K562 (cell line): ENCODE measurements around the gene HPCAL1. TPM values are rescaled to one million over a fixed set of nuclear protein-coding genes. Genes with fewer than 3 reads are reported as not detected.

Experiments used
- ATAC-seq: fragments of 200-7000 bp; cut with Tn5 transposase; 3 replicates; pipeline ENCODE4 v1.9.1; 2020; ENCODE audit warnings: moderate library complexity
- BruUV-seq: library from RNA; stranded (reverse); fragments of 400-500 nt; replicated peaks from 2 replicates; lab custom pipeline; 2021; lab: Mats Ljungman, UMichigan
- CTCF ChIA-PET: fragments of 300-600 bp; formaldehyde crosslinking; extraction: SDS; loops from one replicate; lab custom pipeline; 2021; ENCODE audit warnings: low intra/inter-chr PET ratio; lab: Yijun Ruan, JAX
- POLR2A ChIA-PET: fragments of 300-600, 350-650 bp; sonication (Branson Sonifier 250); formaldehyde crosslinking; extraction: SDS; loops from one replicate; lab custom pipeline; 2021; ENCODE audit warnings: antibody characterized with exemption, inconsistent platforms; lab: Yijun Ruan, JAX
- DNase-seq, 4 experiments: peaks; one replicate each; pipeline versions ENCODE4 v3.0.0 to v3.0.0-alpha.2; 2011 to 2018; ENCODE audit warnings: low spot score in 3 of 4, mixed read lengths in 3 of 4; ENCODE audit errors: extremely low read depth in 1 of 4
- FAIRE-seq: peaks from 2 replicates; lab custom pipeline; 2011; peaks lifted over from hg19 to GRCh38; lab: Jason Lieb, UNC
- H2AFZ ChIP-seq: 2 replicates; pipeline ENCODE4 v1.6.0; 2011; ENCODE audit warnings: low read depth, low read length, control low read depth, inconsistent platforms
- H3K27ac ChIP-seq: fragments of 200-600 bp; 3 replicates; pipeline ENCODE4 v1.8.0; 2011; ENCODE audit warnings: low read depth, mild to moderate bottlenecking, control low read depth, inconsistent platforms, low read length, moderate library complexity, mixed read lengths; ENCODE audit errors: extremely low read depth
- H3K27me3 ChIP-seq, 2 experiments: fragments of 300-600 bp in 1 of 2; 2 replicates in 1 of 2; 3 replicates in 1 of 2; pipeline versions ENCODE4 v1.6.0 to v1.8.0; 2011; ENCODE audit warnings: inconsistent platforms in 2 of 2, low read length in 2 of 2, mild to moderate bottlenecking in 1 of 2, mixed read lengths in 1 of 2, moderate library complexity in 1 of 2; ENCODE audit not compliant: control insufficient read depth in 2 of 2, insufficient read depth in 2 of 2
- H3K36me3 ChIP-seq: fragments of 300-600 bp; 3 replicates; pipeline ENCODE4 v1.8.0; 2011; ENCODE audit warnings: mild to moderate bottlenecking, low read length, inconsistent platforms; ENCODE audit not compliant: control insufficient read depth, insufficient read depth
- H3K4me1 ChIP-seq, 2 experiments: fragments of 200-600 bp in 1 of 2; replicated peaks in 1 of 2; 2 replicates in 1 of 2; 3 replicates in 1 of 2; pipeline versions ENCODE4 v1.5.1 to v1.8.0; 2011; ENCODE audit warnings: inconsistent platforms in 2 of 2, low read length in 2 of 2, mild to moderate bottlenecking in 1 of 2, mixed read lengths in 1 of 2, moderate library complexity in 1 of 2; ENCODE audit not compliant: control insufficient read depth in 2 of 2, insufficient read depth in 2 of 2
- H3K4me2 ChIP-seq: 2 replicates; pipeline ENCODE4 v1.6.1; 2011; ENCODE audit warnings: low read length, control low read depth, inconsistent platforms, mixed read lengths; ENCODE audit not compliant: insufficient read depth
- H3K4me3 ChIP-seq: fragments of 200-600 bp; sonication (generic), shearing (Covaris generic); 2 replicates; pipeline ENCODE4 v1.5.1; 2016; ENCODE audit warnings: control low read depth, inconsistent platforms
- H3K79me2 ChIP-seq: fragments of 200-600 bp; 3 replicates; pipeline ENCODE4 v1.8.0; 2011; ENCODE audit warnings: low read length, inconsistent platforms; ENCODE audit not compliant: control insufficient read depth, insufficient read depth
- H3K9ac ChIP-seq, 2 experiments: 2 replicates each; pipeline versions ENCODE4 v1.6.0 to v1.6.1; 2011; ENCODE audit warnings: low read depth in 2 of 2, low read length in 2 of 2, control low read depth in 1 of 2, inconsistent platforms in 1 of 2, mild to moderate bottlenecking in 1 of 2, mixed read lengths in 1 of 2; ENCODE audit not compliant: insufficient read depth in 1 of 2
- H3K9me1 ChIP-seq: one replicate; pipeline ENCODE4 v1.6.0; 2011; ENCODE audit warnings: inconsistent platforms, mild to moderate bottlenecking, low read length, moderate library complexity; ENCODE audit not compliant: control insufficient read depth, insufficient read depth
- H3K9me3 ChIP-seq: replicated peaks from 2 replicates; pipeline ENCODE4 v1.5.1; 2011; ENCODE audit warnings: low read depth, low read length, inconsistent platforms; ENCODE audit not compliant: control insufficient read depth, insufficient read depth
- H4K20me1 ChIP-seq: replicated peaks from 2 replicates; pipeline ENCODE4 v1.6.1; 2011; ENCODE audit warnings: low read length, inconsistent platforms, mixed read lengths; ENCODE audit not compliant: control insufficient read depth, insufficient read depth
- CXXC5 ChIP-seq: fragments of 250-450 bp; sonication (Bioruptor Pico); IDR thresholded peaks from 2 replicates; pipeline ENCODE4 v1.8.0; 2022; ENCODE audit warnings: inconsistent platforms, mild to moderate bottlenecking, moderate library complexity
- ILF3 ChIP-seq: fragments of 450-650 bp; IDR thresholded peaks from 2 replicates; pipeline ENCODE4 v1.6.1; 2018; ENCODE audit warnings: antibody characterized with exemption, mild to moderate bottlenecking, moderate library complexity, borderline replicate concordance
- LEF1 ChIP-seq: fragments of 450-650 bp; IDR thresholded peaks from 2 replicates; pipeline ENCODE4 v1.6.1; 2016; ENCODE audit warnings: mild to moderate bottlenecking
- MAFK ChIP-seq: IDR thresholded peaks from 2 replicates; pipeline ENCODE4 v1.6.1; 2011; ENCODE audit warnings: low read length, improper control_type of control experiment
- MCM2 ChIP-seq: fragments of 450-650 bp; IDR thresholded peaks from 2 replicates; pipeline ENCODE4 v1.6.1; 2017; ENCODE audit warnings: low read depth, mild to moderate bottlenecking
- NONO ChIP-seq, 2 experiments: fragments of 200-400 bp in 1 of 2; fragments of 450-650 bp in 1 of 2; formaldehyde crosslinking in 1 of 2; IDR thresholded peaks; 2 replicates each; pipeline ENCODE4 v1.6.1; 2017; ENCODE audit warnings: low read depth in 2 of 2, mild to moderate bottlenecking in 2 of 2, moderate library complexity in 2 of 2, low read length in 1 of 2
- SPI1 ChIP-seq: IDR thresholded peaks from 2 replicates; pipeline ENCODE4 v1.6.1; 2011; ENCODE audit warnings: low read depth, low read length, control low read depth, borderline replicate concordance
- SRF ChIP-seq, 2 experiments: fragments of 250-450, 450-650 bp in 1 of 2; sonication (Bioruptor Pico) in 1 of 2; sonication (generic) in 1 of 2; formaldehyde crosslinking; IDR thresholded peaks; 2 replicates each; pipeline versions ENCODE4 v1.5.0 to v1.5.1; 2020 to 2022; ENCODE audit warnings: mild to moderate bottlenecking in 1 of 2, missing genetic modification reagents in 1 of 2
- SRSF7 ChIP-seq: fragments of 200-400 bp; formaldehyde crosslinking; optimal IDR thresholded peaks from 2 replicates; pipeline ENCODE3; 2017; ENCODE audit warnings: mild to moderate bottlenecking, low read depth, low read length
- SUPT5H ChIP-seq: fragments of 450-650 bp; IDR thresholded peaks from 2 replicates; pipeline ENCODE4 v1.6.1; 2016
- WGBS: fragments of 100-300 bp; shearing (Covaris generic); methylation state at CpG from one replicate; pipeline ENCODE4 v1.1.6; 2016; ENCODE audit warnings: low coverage, mixed read lengths; ENCODE audit not compliant: insufficient coverage; ENCODE audit errors: missing lambda C conversion rate; 5-methylcytosine and 5-hydroxymethylcytosine counted together
- in situ Hi-C: fragments of 300-500 bp; cut with MboI; formaldehyde crosslinking; loops from 4 replicates; pipeline ENCODE4 v1.15.0; 2018; ENCODE audit warnings: inconsistent platforms, mixed read lengths
- intact Hi-C: fragments of 100-400 bp; cut with micrococcal nuclease; formaldehyde crosslinking; loops from 2 replicates; pipeline ENCODE4 v1.14.2; 2022
- polyA plus RNA-seq, 8 experiments: library from polyadenylated mRNA; depleted of rRNA in 4 of 8; stranded (reverse) in 5 of 8; unstranded in 3 of 8; fragments of >200 nt; fragmentation: Nextera tagmentation in 2 of 8; fragmentation: Illumina TruSeq in 1 of 8; extraction: Ambion mirVana in 2 of 8; extraction: Trizol in 1 of 8; gene quantifications; 2 replicates each; pipeline versions ENCODE4 v1.2.1 to v1.2.3, GENCODE V29; 2011 to 2014; ENCODE audit warnings: inconsistent platforms in 1 of 8, missing spikeins in 1 of 8
- total RNA-seq, 7 experiments: library from RNA; depleted of rRNA in 6 of 7; stranded (reverse); fragments of >200 nt in 6 of 7; fragmentation: Illumina TruSeq in 2 of 7; extraction: Trizol in 2 of 7; gene quantifications; 2 replicates each; pipeline versions ENCODE4 v1.2.1 to v1.2.3, GENCODE V29; 2011 to 2021; ENCODE audit warnings: low replicate concordance in 1 of 7
- TF ChIP-seq, protein P1 (sequence below), 2 experiments: IDR thresholded peaks in 1 of 2; conservative IDR thresholded peaks in 1 of 2; 2 replicates each; pipeline ENCODE4 v1.6.1; 2016; ENCODE audit warnings: low read depth in 2 of 2, mild to moderate bottlenecking in 1 of 2, missing compliant biosample characterization in 1 of 2, missing genetic modification characterization in 1 of 2, moderate library complexity in 1 of 2
- TF ChIP-seq, protein P2 (sequence below): fragments of 450-650 bp; formaldehyde crosslinking; IDR thresholded peaks from 2 replicates; pipeline ENCODE4 v1.4.0; 2020; ENCODE audit warnings: mild to moderate bottlenecking, moderate library complexity

HPCAL1 gene
- total and polyA plus RNA-seq, 9 of the 15 experiments (the other 6 are each of a cell fraction or from before 2014, with no cell fraction given) = 2.7 to 65.5 (median 23.9) TPM

DNA sequence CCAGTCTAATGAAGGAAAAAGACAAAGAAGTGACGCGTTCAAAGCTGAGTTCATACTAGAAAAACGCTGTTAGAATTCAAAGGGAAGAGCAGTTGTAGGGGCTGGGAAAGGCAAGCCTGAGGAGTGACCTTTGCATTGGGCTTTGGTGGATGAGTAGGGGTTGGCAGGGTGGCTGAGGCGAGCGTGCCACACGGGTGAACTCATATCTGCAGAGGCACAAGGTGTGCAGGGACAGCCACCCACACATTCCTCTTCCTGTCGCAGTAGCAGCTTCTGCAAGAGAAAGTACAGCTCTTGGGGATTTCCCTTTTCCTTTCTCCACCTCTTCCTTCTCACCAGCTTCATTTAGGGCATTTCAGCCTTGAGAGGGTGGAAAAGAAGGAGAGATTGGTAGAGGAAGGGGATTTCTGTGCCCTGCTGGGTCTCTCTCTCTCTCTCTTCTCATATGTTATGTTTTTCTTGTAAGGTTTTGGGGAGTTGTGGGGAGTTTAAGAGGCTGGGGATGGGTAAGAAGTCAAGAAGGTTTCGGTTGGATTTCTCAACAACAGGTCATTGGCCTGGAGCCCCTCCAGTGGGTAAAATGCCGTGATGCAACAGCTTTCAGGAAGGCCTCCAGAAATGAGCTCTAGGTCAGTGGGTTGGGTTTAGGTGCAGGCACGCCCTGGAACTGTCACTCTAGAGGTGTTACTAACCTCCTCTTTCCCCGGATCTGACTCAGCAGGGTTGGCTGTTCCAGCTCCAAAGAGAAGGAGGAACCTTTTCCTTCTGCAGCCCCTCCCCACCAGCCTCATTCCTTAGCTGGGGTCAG is 105.3 kb downstream of the HPCAL1 start:
- intact Hi-C loops (loop anchor here (2.0 kb wide), 2 partner anchors 77 to 101 kb away; no protein-coding TSS in a partner anchor), in situ Hi-C loops (loop anchor here (25.0 kb wide), 1 partner anchor 146 kb away; no protein-coding TSS in a partner anchor)
- Histone ChIP-seq H4K20me1 (no peaks in the 10 kb centered on the region), H3K79me2 (no peaks in the 10 kb centered on the region), H2AFZ (peak overlapping the region; percentile 67), H3K27ac (peak overlapping the region; percentile 81), H3K4me2 (peak overlapping the region; percentile 69), H3K27me3 (no peaks in the 10 kb centered on the region), H3K36me3 (peaks cover 17% of the 10 kb centered on the region; the same call in 2 of the 3 replicates), H3K9ac (peak overlapping the region; percentile 59 to 83; a peak in 3 of 4 replicates), H3K9me1 (no peaks in the 10 kb centered on the region), H3K4me1 (peaks cover 17 to 33% of the 10 kb centered on the region in 2 experiments; a peak in 4 of 5 replicates), H3K9me3 (0 out of 2 replicates have a peak, but pooled peaks cover 8% of the 10 kb centered on the region), H3K4me3 (no peak overlapping the region)
- FAIRE-seq = peak; percentile 100
- no TSS peak for BruUV-seq
- peak; percentile 96 for ATAC-seq
- WGBS = 15% methylated on average over 11 of the region's 11 CpGs
- CTCF ChIA-PET = interaction anchor here (0.7 to 2.5 kb wide), 5 partner anchors 93 to 286 kb away, joined by 3 to 22 read pairs (median 4); partner anchors contain the start of genes HPCAL1 and RRM2
- POLR2A ChIA-PET = interaction anchor here (0.6 to 2.2 kb wide), 14 partner anchors 10 to 361 kb away, joined by 3 to 11 read pairs (median 3); no protein-coding TSS in a partner anchor
- peak; percentile 85 to 94 (median 88) for DNase-seq
- TF ChIP-seq SUPT5H = no peak
- peak; percentile 80 for TF ChIP-seq MAFK
- TF ChIP-seq SRF (CRISPR knock-in tag; IDR thresholded peaks at IDR 0.05) = peak in 1 of 2 experiments; percentile 68; a peak in 2 of 4 replicates
- TF ChIP-seq, protein P1, sequence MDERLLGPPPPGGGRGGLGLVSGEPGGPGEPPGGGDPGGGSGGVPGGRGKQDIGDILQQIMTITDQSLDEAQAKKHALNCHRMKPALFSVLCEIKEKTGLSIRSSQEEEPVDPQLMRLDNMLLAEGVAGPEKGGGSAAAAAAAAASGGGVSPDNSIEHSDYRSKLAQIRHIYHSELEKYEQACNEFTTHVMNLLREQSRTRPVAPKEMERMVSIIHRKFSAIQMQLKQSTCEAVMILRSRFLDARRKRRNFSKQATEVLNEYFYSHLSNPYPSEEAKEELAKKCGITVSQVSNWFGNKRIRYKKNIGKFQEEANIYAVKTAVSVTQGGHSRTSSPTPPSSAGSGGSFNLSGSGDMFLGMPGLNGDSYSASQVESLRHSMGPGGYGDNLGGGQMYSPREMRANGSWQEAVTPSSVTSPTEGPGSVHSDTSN (CRISPR knock-in tag; IDR thresholded peaks at IDR 0.05; ENCODE audit: low read depth) = peak; percentile 61; the same call in 1 of the 2 replicates
- TF ChIP-seq, protein P1 (tag; conservative IDR thresholded peaks at IDR 0.05; ENCODE audit: low read depth) = peak; percentile 80
- TF ChIP-seq, protein P2, sequence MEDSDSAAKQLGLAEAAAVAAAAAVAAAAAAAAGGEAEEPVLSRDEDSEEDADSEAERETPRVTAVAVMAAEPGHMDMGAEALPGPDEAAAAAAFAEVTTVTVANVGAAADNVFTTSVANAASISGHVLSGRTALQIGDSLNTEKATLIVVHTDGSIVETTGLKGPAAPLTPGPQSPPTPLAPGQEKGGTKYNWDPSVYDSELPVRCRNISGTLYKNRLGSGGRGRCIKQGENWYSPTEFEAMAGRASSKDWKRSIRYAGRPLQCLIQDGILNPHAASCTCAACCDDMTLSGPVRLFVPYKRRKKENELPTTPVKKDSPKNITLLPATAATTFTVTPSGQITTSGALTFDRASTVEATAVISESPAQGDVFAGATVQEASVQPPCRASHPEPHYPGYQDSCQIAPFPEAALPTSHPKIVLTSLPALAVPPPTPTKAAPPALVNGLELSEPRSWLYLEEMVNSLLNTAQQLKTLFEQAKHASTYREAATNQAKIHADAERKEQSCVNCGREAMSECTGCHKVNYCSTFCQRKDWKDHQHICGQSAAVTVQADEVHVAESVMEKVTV (CRISPR knock-in tag) = no peak
- TF ChIP-seq NONO (IDR thresholded peaks at IDR 0.05; ENCODE audit: low read depth in 2 of 2, low read length in 1 of 2) = no peak
- TF ChIP-seq MCM2 = no peak
- no peak for TF ChIP-seq SRSF7
- no peak for TF ChIP-seq ILF3
- peak; percentile 56; the same call in 1 of the 2 replicates for TF ChIP-seq LEF1
- TF ChIP-seq CXXC5 = peak; percentile 48; the same call in 1 of the 2 replicates
- no peak for TF ChIP-seq SPI1
